Mesodermal cell (in vitro differentiated cells): Measurements from ENCODE around the gene LAMB1. TPM values are rescaled to one million over a fixed set of nuclear protein-coding genes. Genes with fewer than 3 reads are reported as not detected.

Source experiments
- H3K27ac ChIP-seq: 2 replicates; pipeline ENCODE4 v1.7.0; 2013; ENCODE audit warnings: mild to moderate bottlenecking, low read depth, low read length, moderate library complexity; ENCODE audit not compliant: severe bottlenecking
- H3K36me3 ChIP-seq: 2 replicates; pipeline ENCODE4 v1.7.1; 2013; ENCODE audit warnings: mild to moderate bottlenecking, low read length, moderate library complexity; ENCODE audit not compliant: control insufficient read depth, insufficient read depth
- H3K4me1 ChIP-seq: one replicate; pipeline ENCODE4 v1.7.1; 2013; ENCODE audit warnings: mild to moderate bottlenecking, low read length; ENCODE audit not compliant: insufficient read depth, control insufficient read depth, poor library complexity, severe bottlenecking
- H3K4me3 ChIP-seq: 2 replicates; pipeline ENCODE4 v1.7.0; 2013; ENCODE audit warnings: low read length, control low read depth, mild to moderate bottlenecking; ENCODE audit not compliant: insufficient read depth, poor library complexity, severe bottlenecking; ENCODE audit errors: extremely low read depth
- H3K9me3 ChIP-seq: 2 replicates; pipeline ENCODE4 v1.7.1; 2013; ENCODE audit warnings: mild to moderate bottlenecking, low read length, moderate library complexity; ENCODE audit not compliant: control insufficient read depth
- WGBS, 2 experiments: methylation state at CpG; one replicate each; pipeline ENCODE4 v1.1.5; 2013; ENCODE audit warnings: missing lambda C conversion rate in 2 of 2; ENCODE audit not compliant: insufficient coverage in 2 of 2; 5-methylcytosine and 5-hydroxymethylcytosine counted together
- polyA plus RNA-seq, 2 experiments: library from polyadenylated mRNA; stranded (reverse); fragments of 50-300 nt; gene quantifications; one replicate each; pipeline ENCODE4 v1.2.3, GENCODE V29; 2013

LAMB1 gene
- polyA plus RNA-seq (2013, experiment 1 of 2): 263 TPM
- 252 TPM for polyA plus RNA-seq (2013, experiment 2 of 2)

GRCh38 chr7:108002726-108003598 lies at the start of gene LAMB1:
Gene LAMB1, minus strand, starts transcription at chr7:108003161. Its CDS starts 276 bp downstream, at chr7:108002885.
- H3K4me3 ChIP-seq: peak within 1 kb of the TSS; percentile 86
- H3K9me3 ChIP-seq: no peaks in the 10 kb centered on the region
- H3K36me3 ChIP-seq: peaks cover 34% of the 10 kb centered on the region
- 0 to 1% methylated on average over 61 to 63 of the region's 75 CpGs for WGBS, 2 experiments
- H3K27ac ChIP-seq: peak within 1 kb of the TSS; percentile 76
- peaks cover 33% of the 10 kb centered on the region for H3K4me1 ChIP-seq

GRCh38 chr7:108051454-108051853 lies 48.5 kb upstream of the LAMB1 start:
- WGBS, 2 experiments: no CpG with 5 or more reads among the region's 1 CpG
- Histone ChIP-seq H3K9me3 (no peaks in the 10 kb centered on the region), H3K36me3 (no peaks in the 10 kb centered on the region), H3K27ac (no peak overlapping the region), H3K4me3 (no peak overlapping the region), H3K4me1 (peaks cover 13% of the 10 kb centered on the region)

- H3K27ac ChIP-seq: no peak overlapping the region
- H3K9me3 ChIP-seq: no peaks in the 10 kb centered on the region
- no peak overlapping the region for H3K4me3 ChIP-seq
- peaks cover under 1% of the 10 kb centered on the region for H3K4me1 ChIP-seq
- H3K36me3 ChIP-seq: no peaks in the 10 kb centered on the region
- WGBS, 2 experiments: 80 to 100% methylated on average over 1 to 2 of the region's 3 CpGs
Measured at GRCh38 chr7:108049962-108050361, 47.0 kb upstream of the LAMB1 start.

GRCh38 chr7:108048422-108048821 lies 45.5 kb upstream of the LAMB1 start:
- H3K4me1 ChIP-seq: no peaks in the 10 kb centered on the region
- H3K9me3 ChIP-seq: no peaks in the 10 kb centered on the region
- H3K4me3 ChIP-seq: no peak overlapping the region
- WGBS, 2 experiments: 86 to 100% methylated on average over 1 to 3 of the region's 3 CpGs
- no peaks in the 10 kb centered on the region for H3K36me3 ChIP-seq
- no peak overlapping the region for H3K27ac ChIP-seq

GRCh38 chr7:108046952-108047506 lies 44.1 kb upstream of the LAMB1 start:
- 92 to 100% methylated on average over 3 to 4 of the region's 6 CpGs for WGBS, 2 experiments
- H3K27ac ChIP-seq: no peak overlapping the region
- no peaks in the 10 kb centered on the region for H3K9me3 ChIP-seq
- no peaks in the 10 kb centered on the region for H3K36me3 ChIP-seq
- H3K4me1 ChIP-seq: no peaks in the 10 kb centered on the region
- H3K4me3 ChIP-seq: no peak overlapping the region

GRCh38 chr7:108045669-108046068 lies 42.7 kb upstream of the LAMB1 start:
- Histone ChIP-seq H3K27ac (peak overlapping the region; percentile 4), H3K9me3 (no peaks in the 10 kb centered on the region), H3K4me1 (no peaks in the 10 kb centered on the region), H3K36me3 (no peaks in the 10 kb centered on the region), H3K4me3 (no peak overlapping the region)
- WGBS, 2 experiments: 100% methylated on average over 1 of the region's 1 CpG

- no peaks in the 10 kb centered on the region for H3K9me3 ChIP-seq
- H3K4me1 ChIP-seq: no peaks in the 10 kb centered on the region
- H3K4me3 ChIP-seq: no peak overlapping the region
- H3K36me3 ChIP-seq: no peaks in the 10 kb centered on the region
- no CpG with 5 or more reads among the region's 1 CpG for WGBS, 2 experiments
- H3K27ac ChIP-seq: peak overlapping the region; percentile 41
Measured at GRCh38 chr7:108045154-108045553, 42.2 kb upstream of the LAMB1 start.

- no peak overlapping the region for H3K27ac ChIP-seq
- H3K4me1 ChIP-seq: no peaks in the 10 kb centered on the region
- 74 to 89% methylated on average over 2 of the region's 2 CpGs for WGBS, 2 experiments
- H3K36me3 ChIP-seq: no peaks in the 10 kb centered on the region
- no peaks in the 10 kb centered on the region for H3K9me3 ChIP-seq
- H3K4me3 ChIP-seq: no peak overlapping the region
Measured at GRCh38 chr7:108044345-108044744, 41.4 kb upstream of the LAMB1 start.

- H3K27ac ChIP-seq: no peak overlapping the region
- H3K9me3 ChIP-seq: no peaks in the 10 kb centered on the region
- H3K4me1 ChIP-seq: peaks cover 12% of the 10 kb centered on the region
- H3K36me3 ChIP-seq: no peaks in the 10 kb centered on the region
- no peak overlapping the region for H3K4me3 ChIP-seq
Measured at GRCh38 chr7:108038986-108039385, 36.0 kb upstream of the LAMB1 start.

- Histone ChIP-seq H3K36me3 (no peaks in the 10 kb centered on the region), H3K27ac (no peak overlapping the region), H3K4me3 (no peak overlapping the region), H3K9me3 (no peaks in the 10 kb centered on the region), H3K4me1 (peaks cover 12% of the 10 kb centered on the region)
- WGBS, 2 experiments: 83% methylated on average over 1 of the region's 1 CpG; no CpG with 5 or more reads in 1 of the 2 experiments
Measured at GRCh38 chr7:108037741-108038140, 34.8 kb upstream of the LAMB1 start.

- H3K27ac ChIP-seq: no peak overlapping the region
- peaks cover 12% of the 10 kb centered on the region for H3K4me1 ChIP-seq
- H3K36me3 ChIP-seq: no peaks in the 10 kb centered on the region
- H3K9me3 ChIP-seq: no peaks in the 10 kb centered on the region
- H3K4me3 ChIP-seq: no peak overlapping the region
- WGBS, 2 experiments: 82% methylated on average over 2 of the region's 3 CpGs; no CpG with 5 or more reads in 1 of the 2 experiments
Measured at GRCh38 chr7:108037140-108037539, 34.2 kb upstream of the LAMB1 start.
